HepG2 (cell line): ENCODE results near the gene STK4. TPM values are rescaled to one million over a fixed set of nuclear protein-coding genes. Genes with fewer than 3 reads are reported as not detected.

ENCODE experiments used
- CBX2 ChIP-seq, 2 experiments: fragments of 200-600 bp in 1 of 2; sonication (generic); formaldehyde crosslinking in 1 of 2; IDR thresholded peaks; 2 replicates each; pipeline versions ENCODE4 v1.7.0 to v1.8.1; 2018 to 2022; ENCODE audit warnings: low read depth in 2 of 2, low read length in 1 of 2, mild to moderate bottlenecking in 1 of 2, missing genetic modification reagents in 1 of 2
- CREBL2 ChIP-seq: sonication (generic); formaldehyde crosslinking; IDR thresholded peaks from 2 replicates; pipeline ENCODE4 v1.8.1; 2023; ENCODE audit warnings: missing genetic modification reagents, mild to moderate bottlenecking, borderline replicate concordance
- ELF3 ChIP-seq: IDR thresholded peaks from 2 replicates; pipeline ENCODE4 v1.6.1; 2016; ENCODE audit warnings: missing genetic modification reagents, missing compliant biosample characterization
- ELF4 ChIP-seq: sonication (generic); formaldehyde crosslinking; IDR thresholded peaks from 2 replicates; pipeline ENCODE4 v1.5.0; 2020; ENCODE audit warnings: missing genetic modification reagents, mild to moderate bottlenecking, moderate library complexity, borderline replicate concordance
- ETV5 ChIP-seq: IDR thresholded peaks from 2 replicates; pipeline ENCODE4 v1.6.1; 2018; ENCODE audit warnings: missing biosample characterization, missing genetic modification reagents, inconsistent platforms, borderline replicate concordance
- FOXJ3 ChIP-seq: sonication (generic); formaldehyde crosslinking; IDR thresholded peaks from 2 replicates; pipeline ENCODE4 v1.4.0; 2020; ENCODE audit warnings: missing genetic modification reagents, mild to moderate bottlenecking, borderline replicate concordance
- FOXK2 ChIP-seq: fragments of 450-650 bp; IDR thresholded peaks from 2 replicates; pipeline ENCODE4 v1.6.1; 2016
- GZF1 ChIP-seq: sonication (generic); formaldehyde crosslinking; IDR thresholded peaks from 2 replicates; pipeline ENCODE4 v1.5.1; 2020; ENCODE audit warnings: mild to moderate bottlenecking, missing genetic modification reagents
- HDAC1 ChIP-seq: sonication (generic); formaldehyde crosslinking; IDR thresholded peaks from 2 replicates; pipeline ENCODE4 v1.5.1; 2020; ENCODE audit warnings: mild to moderate bottlenecking, missing genetic modification reagents
- IRF9 ChIP-seq: sonication (generic); formaldehyde crosslinking; IDR thresholded peaks from 2 replicates; pipeline ENCODE4 v1.8.0; 2022; ENCODE audit warnings: missing genetic modification reagents, mild to moderate bottlenecking, borderline replicate concordance
- KLF15 ChIP-seq: sonication (generic); formaldehyde crosslinking; IDR thresholded peaks from 2 replicates; pipeline ENCODE4 v1.8.1; 2023; ENCODE audit warnings: borderline replicate concordance, mild to moderate bottlenecking, inconsistent platforms, missing genetic modification reagents, mixed read lengths
- MAF1 ChIP-seq: sonication (generic); formaldehyde crosslinking; IDR thresholded peaks from 2 replicates; pipeline ENCODE4 v1.5.0; 2020; ENCODE audit warnings: missing genetic modification reagents, borderline replicate concordance
- MBD4 ChIP-seq: IDR thresholded peaks from 2 replicates; pipeline ENCODE4 v1.6.1; 2012; ENCODE audit warnings: low read length, inconsistent platforms, borderline replicate concordance
- MTA3 ChIP-seq: sonication (generic); formaldehyde crosslinking; IDR thresholded peaks from 2 replicates; pipeline ENCODE4 v1.4.0; 2020; ENCODE audit warnings: missing genetic modification reagents
- MTERF4 ChIP-seq: sonication (generic); formaldehyde crosslinking; IDR thresholded peaks from 2 replicates; pipeline ENCODE4 v1.8.0; 2023; ENCODE audit warnings: mild to moderate bottlenecking, missing genetic modification reagents
- NR2F2 ChIP-seq: IDR thresholded peaks from 2 replicates; pipeline ENCODE4 v1.6.1; 2012; ENCODE audit warnings: low read depth, inconsistent platforms, borderline replicate concordance
- POGZ ChIP-seq: sonication (generic); formaldehyde crosslinking; IDR thresholded peaks from 2 replicates; pipeline ENCODE4 v1.4.0; 2020; ENCODE audit warnings: mild to moderate bottlenecking, missing genetic modification reagents
- RNF219 ChIP-seq: sonication (generic); formaldehyde crosslinking; IDR thresholded peaks from 2 replicates; pipeline ENCODE4 v1.5.0; 2020; ENCODE audit warnings: mild to moderate bottlenecking, missing genetic modification reagents
- TFE3 ChIP-seq: IDR thresholded peaks from 2 replicates; pipeline ENCODE4 v1.6.1; 2016
- ZMAT5 ChIP-seq: sonication (generic); formaldehyde crosslinking; IDR thresholded peaks from 2 replicates; pipeline ENCODE4 v1.5.0; 2020; ENCODE audit warnings: mild to moderate bottlenecking, low read depth, missing genetic modification reagents, borderline replicate concordance
- ZNF550 ChIP-seq: sonication (generic); formaldehyde crosslinking; IDR thresholded peaks from 2 replicates; pipeline ENCODE4 v1.4.0; 2020; ENCODE audit warnings: mild to moderate bottlenecking, missing genetic modification reagents, borderline replicate concordance
- ZNF564 ChIP-seq: sonication (generic); formaldehyde crosslinking; IDR thresholded peaks from 2 replicates; pipeline ENCODE4 v1.8.1; 2023; ENCODE audit warnings: mild to moderate bottlenecking, missing genetic modification reagents
- ZNF652 ChIP-seq: IDR thresholded peaks from 2 replicates; pipeline ENCODE4 v1.6.1; 2016; ENCODE audit warnings: low read depth, borderline replicate concordance
- polyA plus RNA-seq, 8 experiments: library from polyadenylated mRNA; depleted of rRNA in 3 of 8; stranded (reverse) in 7 of 8; unstranded in 1 of 8; fragments of >200 nt; fragmentation: Illumina TruSeq in 4 of 8; extraction: Trizol in 4 of 8; gene quantifications; 2 replicates each; pipeline versions ENCODE4 v1.2.1 to v1.2.3, GENCODE V29; 2011 to 2016; ENCODE audit warnings: low read depth in 4 of 8, missing spikeins in 1 of 8, mixed read lengths in 1 of 8; ENCODE audit not compliant: insufficient read depth in 1 of 8
- total RNA-seq, 5 experiments: library from RNA; depleted of rRNA; stranded (reverse); fragments of >200 nt; fragmentation: Illumina TruSeq; extraction: Trizol; gene quantifications; 2 replicates each; pipeline ENCODE4 v1.2.3, GENCODE V29; 2016; ENCODE audit warnings: low read depth in 1 of 5

The STK4 gene
- total and polyA plus RNA-seq, 2 of the 13 experiments (the other 11 are each of a cell fraction or from before 2014, with no cell fraction given) = 25.6 to 38.3 TPM

- no peak for TF ChIP-seq MAF1 (CRISPR knock-in tag)
- no peak for TF ChIP-seq MTERF4
- no peak for TF ChIP-seq ZNF550
- no peak for TF ChIP-seq ZMAT5
- TF ChIP-seq TFE3 (CRISPR knock-in tag) = peak; percentile 14; the same call in 1 of the 2 replicates
- no peak for TF ChIP-seq ELF4 (CRISPR knock-in tag)
- no peak for TF ChIP-seq ETV5 (CRISPR knock-in tag)
- peak; percentile 66; the same call in 1 of the 2 replicates for TF ChIP-seq HDAC1 (CRISPR knock-in tag)
- 0 out of 2 replicates have a peak, but pooled peaks have one; percentile 48 for TF ChIP-seq ZNF564 (CRISPR knock-in tag)
- no peak for TF ChIP-seq CBX2 (IDR thresholded peaks at IDR 0.05; ENCODE audit: low read depth, low read length)
- no peak for TF ChIP-seq CBX2 (CRISPR knock-in tag; IDR thresholded peaks at IDR 0.05; ENCODE audit: low read depth)
- no peak for TF ChIP-seq CREBL2 (CRISPR knock-in tag)
- TF ChIP-seq NR2F2 = peak; percentile 84
- TF ChIP-seq MTA3 (CRISPR knock-in tag) = no peak
- TF ChIP-seq ZNF652 (CRISPR knock-in tag) = no peak
- TF ChIP-seq FOXK2 = no peak
- TF ChIP-seq KLF15 (CRISPR knock-in tag) = no peak
- TF ChIP-seq MBD4 = no peak
- TF ChIP-seq POGZ = peak; percentile 83; the same call in 1 of the 2 replicates
- TF ChIP-seq GZF1 (CRISPR knock-in tag) = no peak
- no peak for TF ChIP-seq RNF219
- TF ChIP-seq FOXJ3 (CRISPR knock-in tag) = no peak; the same call in 1 of the 2 replicates
- TF ChIP-seq ELF3 (CRISPR knock-in tag) = peak; percentile 55
- TF ChIP-seq IRF9 (CRISPR knock-in tag) = no peak
Measured at GRCh38 chr20:45077559-45077958, 111.2 kb downstream of the STK4 start (continued).
